CD4-positive, alpha-beta T cell (primary cell): ENCODE measurements around the gene TMEM129. TPM values are rescaled to one million over a fixed set of nuclear protein-coding genes. Genes with fewer than 3 reads are reported as not detected.
"Not testable (repeated sequence)": the region's sequence is repeated elsewhere in the genome, so short reads cannot be mapped to it uniquely, and the experiment has no call there.

Experiments
- ATAC-seq: fragments of 200-7000 bp; cut with Tn5 transposase; one replicate; pipeline ENCODE4 v1.10.0; 2022; ENCODE audit warnings: mild to moderate bottlenecking; ENCODE audit not compliant: poor library complexity
- CTCF ChIA-PET: fragments of 350-600 bp; sonication (Branson Sonifier 250); formaldehyde crosslinking; loops from one replicate; lab custom pipeline; 2021; ENCODE audit warnings: antibody characterized with exemption, inconsistent platforms; lab: Charles Lee
- POLR2A ChIA-PET: fragments of 350-600 bp; sonication (Branson Sonifier 250); formaldehyde crosslinking; loops from one replicate; lab custom pipeline; 2021; ENCODE audit warnings: antibody characterized with exemption, inconsistent platforms; lab: Charles Lee
- DNase-seq, 14 experiments: peaks; one replicate each; pipeline ENCODE4 v3.0.0-alpha.2; 2013 to 2020; ENCODE audit warnings: mixed read lengths in 2 of 14
- H3K27ac ChIP-seq, 2 donors: one replicate each; pipeline versions ENCODE4 v1.5.1 to v1.7.0; 2013; ENCODE audit warnings: low read length in 2 of 2, low read depth in 1 of 2, mild to moderate bottlenecking in 1 of 2
- H3K27me3 ChIP-seq, 2 experiments: 1 replicate in 1 of 2; 2 replicates in 1 of 2; pipeline versions ENCODE4 v1.6.1 to v1.7.0; 2013; ENCODE audit warnings: low read length in 2 of 2, control low read depth in 1 of 2, mild to moderate bottlenecking in 1 of 2, moderate library complexity in 1 of 2; ENCODE audit not compliant: insufficient read depth in 2 of 2, control insufficient read depth in 1 of 2
- H3K36me3 ChIP-seq: one replicate; pipeline ENCODE4 v1.6.1; 2013; ENCODE audit warnings: low read length, control low read depth; ENCODE audit not compliant: insufficient read depth
- H3K4me1 ChIP-seq: one replicate; pipeline ENCODE4 v1.6.1; 2013; ENCODE audit warnings: low read length, control low read depth; ENCODE audit not compliant: insufficient read depth
- H3K4me3 ChIP-seq: one replicate; pipeline ENCODE4 v1.5.1; 2013; ENCODE audit warnings: mild to moderate bottlenecking, low read length, moderate library complexity
- H3K9me3 ChIP-seq, 2 experiments: 1 replicate in 1 of 2; 2 replicates in 1 of 2; pipeline versions ENCODE4 v1.6.1 to v1.7.0; 2013; ENCODE audit warnings: low read length in 2 of 2, mild to moderate bottlenecking in 2 of 2, control low read depth in 1 of 2, moderate library complexity in 1 of 2; ENCODE audit not compliant: control insufficient read depth in 1 of 2, insufficient read depth in 1 of 2
- H3K27ac Mint-ChIP-seq: one replicate; pipeline ENCODE4 v1.8.0; 2020; ENCODE audit warnings: mixed read lengths
- H3K27me3 Mint-ChIP-seq: one replicate; pipeline ENCODE4 v1.8.0; 2021; ENCODE audit warnings: mixed read lengths
- H3K36me3 Mint-ChIP-seq: one replicate; pipeline ENCODE4 v1.8.0; 2021; ENCODE audit warnings: low read depth, mixed read lengths
- H3K4me1 Mint-ChIP-seq: one replicate; pipeline ENCODE4 v1.8.0; 2021; ENCODE audit warnings: low read depth, mixed read lengths
- H3K4me3 Mint-ChIP-seq: one replicate; pipeline ENCODE4 v1.8.0; 2020; ENCODE audit warnings: mild to moderate bottlenecking, mixed read lengths
- H3K9me3 Mint-ChIP-seq: one replicate; pipeline ENCODE4 v1.8.0; 2020; ENCODE audit warnings: mixed read lengths
- CTCF ChIP-seq: fragments of 200-600 bp; IDR thresholded peaks from one replicate; pipeline ENCODE4 v1.8.0; 2022; ENCODE audit warnings: antibody characterized with exemption, mild to moderate bottlenecking
- intact Hi-C, 2 experiments: fragments of 100-400 bp; cut with DNase I in 1 of 2; cut with micrococcal nuclease in 1 of 2; formaldehyde crosslinking; loops; one replicate each; pipeline versions ENCODE4 v1.15.1 to v1.9.0; 2023 to 2025; cut with DNase I, micrococcal nuclease
- total RNA-seq, 174 experiments: library from RNA in 2 of 174; stranded (reverse) in 2 of 174; gene quantifications; one replicate each; pipeline ENCODE4 v1.2.3 and lab custom pipeline; 2021 to 2026

TMEM129 gene
- total RNA-seq, 2 experiments from 2014 or later, result 17.2 to 17.6 TPM

DNA sequence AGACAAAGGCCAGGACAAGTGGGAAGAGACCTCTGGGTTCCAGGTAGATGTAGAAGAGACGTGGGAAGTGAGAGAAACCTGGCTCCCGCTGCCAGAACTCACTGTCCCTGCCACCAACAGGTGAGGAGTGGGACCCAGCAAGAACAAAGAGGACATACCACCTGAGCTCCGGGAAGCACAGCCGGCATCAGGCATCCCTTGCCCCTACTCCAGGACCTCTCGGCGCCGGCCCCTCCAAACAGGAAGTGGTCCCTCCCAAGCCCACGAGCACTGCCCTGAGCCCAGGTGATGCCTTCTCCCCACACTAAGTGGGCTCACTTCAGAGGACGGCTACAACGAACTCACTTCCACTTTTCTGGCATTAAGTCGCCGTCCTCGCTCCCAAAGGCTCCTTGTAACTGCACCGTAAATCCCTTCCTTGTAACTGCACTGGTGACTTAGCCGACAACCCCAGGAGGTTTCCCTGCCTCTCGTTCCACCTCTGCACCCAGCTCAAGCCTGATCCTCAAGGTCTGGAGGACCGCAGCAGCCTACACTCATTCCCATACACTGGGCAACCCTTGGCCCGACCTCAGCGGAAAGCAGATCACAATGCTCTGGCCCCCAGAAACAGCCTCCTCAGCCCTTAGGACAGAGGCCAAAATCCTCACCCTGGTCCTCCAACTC, 45.9 kb downstream of the TMEM129 start:
- H3K27ac Mint-ChIP-seq, result no peak overlapping the region
- H3K27me3 Mint-ChIP-seq, result no peaks in the 10 kb centered on the region
- H3K9me3 Mint-ChIP-seq, result no peaks in the 10 kb centered on the region
- H3K36me3 ChIP-seq, result no peaks in the 10 kb centered on the region
- H3K27ac ChIP-seq, result no peak overlapping the region
- H3K4me1 ChIP-seq, result no peaks in the 10 kb centered on the region
- TF ChIP-seq CTCF, result no peak
- H3K9me3 ChIP-seq, result peaks cover 0 to 8% of the 10 kb centered on the region in 2 experiments
- H3K27me3 ChIP-seq, result no peaks in the 10 kb centered on the region
- ATAC-seq (no peak), DNase-seq (no peak)
- no peaks in the 10 kb centered on the region for H3K4me1 Mint-ChIP-seq
- H3K4me3 ChIP-seq, result no peak overlapping the region
- ChIA-PET POLR2A (no interaction called here), CTCF (no interaction called here)
- intact Hi-C loops, result no loop called here
- no peaks in the 10 kb centered on the region for H3K36me3 Mint-ChIP-seq
- H3K4me3 Mint-ChIP-seq, result no peak overlapping the region

DNA sequence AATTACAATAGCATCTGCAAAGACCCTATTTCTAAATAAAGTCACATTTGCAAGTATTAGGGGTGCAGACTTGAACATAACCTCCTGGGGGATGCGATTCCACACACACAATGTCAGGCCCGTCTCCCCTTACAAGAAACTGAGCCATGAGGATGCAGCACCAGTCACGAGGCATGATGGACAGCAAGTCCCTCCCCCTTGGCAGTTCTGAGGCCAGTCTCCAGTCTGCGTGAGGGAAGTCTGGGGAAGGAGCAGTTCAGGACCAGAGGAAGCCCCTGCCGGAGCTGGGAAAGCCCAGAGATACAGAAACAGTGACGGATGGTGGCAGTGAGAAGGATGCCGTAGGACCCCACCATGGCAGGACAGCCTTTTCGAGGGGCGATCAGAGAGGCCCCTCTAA, 46.4 kb downstream of the TMEM129 start:
- no peak overlapping the region for H3K4me3 Mint-ChIP-seq
- no peak for DNase-seq
- no peak overlapping the region for H3K27ac Mint-ChIP-seq
- ATAC-seq, result no peak
- no peaks in the 10 kb centered on the region for H3K4me1 Mint-ChIP-seq
- no peak overlapping the region for H3K4me3 ChIP-seq
- H3K27me3 ChIP-seq, result no peaks in the 10 kb centered on the region
- H3K36me3 Mint-ChIP-seq, result no peaks in the 10 kb centered on the region
- no peak for TF ChIP-seq CTCF
- no peaks in the 10 kb centered on the region for H3K36me3 ChIP-seq
- no peaks in the 10 kb centered on the region for H3K27me3 Mint-ChIP-seq
- ChIA-PET CTCF (no interaction called here), POLR2A (interaction anchor here (0.7 kb wide), 1 partner anchor 78 kb away, joined by 3 read pairs; no protein-coding TSS in a partner anchor)
- intact Hi-C loops, result no loop called here
- H3K27ac ChIP-seq, result no peak overlapping the region
- peaks cover 0 to 8% of the 10 kb centered on the region in 2 experiments for H3K9me3 ChIP-seq
- no peaks in the 10 kb centered on the region for H3K4me1 ChIP-seq
- no peaks in the 10 kb centered on the region for H3K9me3 Mint-ChIP-seq

DNA sequence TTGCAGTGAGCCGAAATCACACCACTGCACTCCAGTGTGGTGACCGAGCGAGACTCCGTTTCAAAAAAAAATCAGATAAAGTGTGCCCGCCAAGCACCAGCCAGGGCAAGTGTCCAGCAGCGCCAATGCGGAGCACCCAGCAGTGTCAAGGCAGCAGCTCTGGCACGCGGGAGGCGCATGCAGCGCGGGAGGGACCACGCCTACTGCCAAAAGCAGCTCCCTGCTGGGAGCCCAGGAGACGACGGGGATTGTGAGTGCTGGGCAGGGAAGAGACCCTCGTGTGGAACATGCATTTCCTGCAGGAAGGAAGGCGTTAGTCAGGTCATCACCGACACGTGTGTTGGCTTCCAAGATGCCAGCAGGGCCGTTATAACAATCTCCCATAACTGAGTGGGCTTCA, 47.5 kb downstream of the TMEM129 start:
- Mint-ChIP-seq H3K4me1 (no peaks in the 10 kb centered on the region), H3K36me3 (no peaks in the 10 kb centered on the region), H3K9me3 (no peaks in the 10 kb centered on the region), H3K27ac (no peak overlapping the region), H3K27me3 (no peaks in the 10 kb centered on the region), H3K4me3 (no peak overlapping the region)
- no peak overlapping the region for H3K4me3 ChIP-seq
- POLR2A ChIA-PET, result interaction anchor here (0.7 kb wide), 1 partner anchor 50 kb away, joined by 4 read pairs; no protein-coding TSS in a partner anchor
- no peaks in the 10 kb centered on the region for H3K4me1 ChIP-seq
- no peaks in the 10 kb centered on the region for H3K27me3 ChIP-seq
- ATAC-seq, result no peak
- TF ChIP-seq CTCF, result no peak
- no peak overlapping the region for H3K27ac ChIP-seq
- DNase-seq, result no peak
- CTCF ChIA-PET, result no interaction called here
- H3K36me3 ChIP-seq, result no peaks in the 10 kb centered on the region
- peaks cover 0 to 8% of the 10 kb centered on the region in 2 experiments for H3K9me3 ChIP-seq
- intact Hi-C loops, result no loop called here

DNA sequence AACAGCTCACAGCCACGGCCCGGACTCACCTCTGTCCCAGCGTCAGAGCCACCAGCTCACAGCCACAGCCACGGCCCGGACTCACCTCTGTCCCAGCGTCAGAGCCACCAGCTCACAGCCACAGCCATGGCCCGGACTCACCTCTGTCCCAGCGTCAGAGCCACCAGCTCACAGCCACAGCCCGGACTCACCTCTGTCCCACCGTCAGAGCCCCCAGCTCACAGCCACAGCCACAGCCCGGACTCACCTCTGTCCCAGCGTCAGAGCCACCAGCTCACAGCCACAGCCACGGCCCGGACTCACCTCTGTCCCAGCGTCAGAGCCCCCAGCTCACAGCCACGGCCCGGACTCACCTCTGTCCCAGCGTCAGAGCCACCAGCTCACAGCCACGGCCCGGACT, 50.1 kb downstream of the TMEM129 start:
- H3K36me3 Mint-ChIP-seq, DNase-seq, H3K9me3 ChIP-seq, H3K27me3 Mint-ChIP-seq, CTCF ChIA-PET, ATAC-seq, H3K36me3 ChIP-seq, intact Hi-C loops, H3K27me3 ChIP-seq, H3K4me3 Mint-ChIP-seq, POLR2A ChIA-PET, H3K4me1 Mint-ChIP-seq, H3K27ac Mint-ChIP-seq, H3K9me3 Mint-ChIP-seq, H3K4me1 ChIP-seq, H3K27ac ChIP-seq, H3K4me3 ChIP-seq: not testable (repeated sequence)
